Measurements from ENCODE around the gene ABCD2. TPM values are rescaled to one million over a fixed set of nuclear protein-coding genes. Genes with fewer than 3 reads are reported as not detected.
"Not testable (repeated sequence)": the region's sequence is repeated elsewhere in the genome, so short reads cannot be mapped to it uniquely, and the experiment has no call there.

ABCD2 gene
- total and polyA plus RNA-seq, 2 donors (not counting 3 experiments of a cell fraction or from before 2014, with no cell fraction given) = not detected

GRCh38 chr12:39605501-39605900, 14.1 kb downstream of the ABCD2 start:
- intact Hi-C loops (cut with micrococcal nuclease) (no loop called here), dilution Hi-C loops (cut with MboI; ENCODE audit: extremely low pct_ligation_motif_present, low sequenced_read_pairs) (no loop called here)
- Histone ChIP-seq H3K9me3 (replicated peaks; ENCODE audit: control insufficient read depth, insufficient read depth, low read length) (no peaks in the 10 kb centered on the region), H3K27me3 (ENCODE audit: control insufficient read depth in 2 of 2, insufficient read depth in 2 of 2, low read length in 2 of 2) (no peaks in the 10 kb centered on the region), H4K20me1 (replicated peaks; ENCODE audit: control insufficient read depth, extremely low read depth, insufficient read depth, low read length) (no peaks in the 10 kb centered on the region), H3K27ac (ENCODE audit: insufficient read depth, low read depth, low read length) (no peak overlapping the region), H3K36me3 (ENCODE audit: control insufficient read depth in 2 of 2, extremely low read depth in 1 of 2, insufficient read depth in 2 of 2, low read length in 2 of 2) (no peaks in the 10 kb centered on the region), H3K79me2 (ENCODE audit: control insufficient read depth, insufficient read depth, low read length) (no peaks in the 10 kb centered on the region), H2AFZ (ENCODE audit: low read depth, low read length) (no peak overlapping the region), H3K4me2 (ENCODE audit: insufficient read depth, low read length) (peak overlapping the region; percentile 16), H3K9me1 (replicated peaks; ENCODE audit: control insufficient read depth, extremely low read depth, insufficient read depth, low read length) (no peaks in the 10 kb centered on the region), H3K4me3 (replicated peaks in 1 of 3; ENCODE audit: insufficient read depth in 1 of 3, low read depth in 1 of 3, low read length in 3 of 3) (no peak overlapping the region), H3K9ac (replicated peaks; ENCODE audit: extremely low read depth, insufficient read depth, low read length) (no peak overlapping the region), H3K4me1 (ENCODE audit: control insufficient read depth, extremely low read depth, insufficient read depth, low read length) (peaks cover 5% of the 10 kb centered on the region)
- DNase-seq (ENCODE audit: low read depth, low spot score) (no peak), FAIRE-seq (no peak)
- POLR2A ChIA-PET = no interaction called here
- BruUV-seq (replicated peaks) = no TSS peak
- TF ChIP-seq FOS (IDR thresholded peaks at IDR 0.05; ENCODE audit: borderline replicate concordance, insufficient read depth, low read length) (peak; percentile 49), JUN (IDR thresholded peaks at IDR 0.05; ENCODE audit: borderline replicate concordance, insufficient read depth, insufficient read length, low read depth) (no peak)
- CTCF ChIA-PET = interaction anchor here (1.0 to 2.9 kb wide), 2 partner anchors 14 to 333 kb away, joined by 3 to 15 read pairs; partner anchors contain the start of gene ABCD2

- no peak overlapping the region for H3K4me3 ChIP-seq (replicated peaks in 1 of 3; ENCODE audit: insufficient read depth in 1 of 3, low read depth in 1 of 3, low read length in 3 of 3)
- ChIA-PET CTCF (interaction anchor here (1.0 kb wide), 1 partner anchor 16 kb away, joined by 3 read pairs; the partner anchor contains the start of gene ABCD2), POLR2A (no interaction called here)
- H3K27ac ChIP-seq (ENCODE audit: insufficient read depth, low read depth, low read length) = no peak overlapping the region
- H3K27me3 ChIP-seq (ENCODE audit: control insufficient read depth in 2 of 2, insufficient read depth in 2 of 2, low read length in 2 of 2) = peaks cover 0 to 2% of the 10 kb centered on the region in 2 experiments
- no TSS peak for BruUV-seq (replicated peaks)
- intact Hi-C loops (cut with micrococcal nuclease) (no loop called here), dilution Hi-C loops (cut with MboI; ENCODE audit: extremely low pct_ligation_motif_present, low sequenced_read_pairs) (no loop called here)
- H3K4me2 ChIP-seq (ENCODE audit: insufficient read depth, low read length) = no peak overlapping the region
- H3K9me3 ChIP-seq (replicated peaks; ENCODE audit: control insufficient read depth, insufficient read depth, low read length) = no peaks in the 10 kb centered on the region
- DNase-seq (ENCODE audit: low read depth, low spot score) (no peak), FAIRE-seq (no peak)
- H3K36me3 ChIP-seq (ENCODE audit: control insufficient read depth in 2 of 2, extremely low read depth in 1 of 2, insufficient read depth in 2 of 2, low read length in 2 of 2) = no peaks in the 10 kb centered on the region
- TF ChIP-seq EZH2 (IDR thresholded peaks at IDR 0.05; ENCODE audit: borderline replicate concordance, low read depth, low read length, severe bottlenecking) = no peak
- TF ChIP-seq MAX (IDR thresholded peaks at IDR 0.05; ENCODE audit: insufficient read depth, insufficient read length) = no peak
- no peak for TF ChIP-seq JUN (IDR thresholded peaks at IDR 0.05; ENCODE audit: borderline replicate concordance, insufficient read depth, insufficient read length, low read depth)
- no peak for TF ChIP-seq CTCF (IDR thresholded peaks at IDR 0.05; ENCODE audit: extremely low read depth in 1 of 2, insufficient read depth in 1 of 2, low read depth in 1 of 2, low read length in 2 of 2)
- no peak for TF ChIP-seq POLR2A (IDR thresholded peaks at IDR 0.05; ENCODE audit: low read depth, low read length)
- no peak for TF ChIP-seq FOS (IDR thresholded peaks at IDR 0.05; ENCODE audit: borderline replicate concordance, insufficient read depth, low read length)
- no peak for TF ChIP-seq POLR2AphosphoS5 (IDR thresholded peaks at IDR 0.05; ENCODE audit: insufficient read depth, low read depth, low read length)
- no peak for TF ChIP-seq MYC (IDR thresholded peaks at IDR 0.05; ENCODE audit: low read depth, low read length)
- no peak for TF ChIP-seq GATA2 (IDR thresholded peaks at IDR 0.05; ENCODE audit: insufficient read depth, insufficient read length, low read depth, low read length)
- no peak overlapping the region for H2AFZ ChIP-seq (ENCODE audit: low read depth, low read length)
- H3K9ac ChIP-seq (replicated peaks; ENCODE audit: extremely low read depth, insufficient read depth, low read length) = no peak overlapping the region
- H3K79me2 ChIP-seq (ENCODE audit: control insufficient read depth, insufficient read depth, low read length) = no peaks in the 10 kb centered on the region
- peaks cover 5% of the 10 kb centered on the region for H3K4me1 ChIP-seq (ENCODE audit: control insufficient read depth, extremely low read depth, insufficient read depth, low read length)
- H4K20me1 ChIP-seq (replicated peaks; ENCODE audit: control insufficient read depth, extremely low read depth, insufficient read depth, low read length) = no peaks in the 10 kb centered on the region
- H3K9me1 ChIP-seq (replicated peaks; ENCODE audit: control insufficient read depth, extremely low read depth, insufficient read depth, low read length) = no peaks in the 10 kb centered on the region
Observed at GRCh38 chr12:39603065-39603464, 16.5 kb downstream of the ABCD2 start.

- intact Hi-C loops (cut with micrococcal nuclease); POLR2A ChIA-PET: not testable (repeated sequence)
Observed at GRCh38 chr12:39601951-39602350, 17.7 kb downstream of the ABCD2 start.

More at GRCh38 chr12:39601951-39602350, 17.7 kb downstream of the ABCD2 start:
- H3K9me3 ChIP-seq (replicated peaks; ENCODE audit: control insufficient read depth, insufficient read depth, low read length); H3K27ac ChIP-seq (ENCODE audit: insufficient read depth, low read depth, low read length); BruUV-seq (replicated peaks); H3K27me3 ChIP-seq (ENCODE audit: control insufficient read depth in 2 of 2, insufficient read depth in 2 of 2, low read length in 2 of 2); H3K9ac ChIP-seq (replicated peaks; ENCODE audit: extremely low read depth, insufficient read depth, low read length); H3K36me3 ChIP-seq (ENCODE audit: control insufficient read depth in 2 of 2, extremely low read depth in 1 of 2, insufficient read depth in 2 of 2, low read length in 2 of 2); DNase-seq (ENCODE audit: low read depth, low spot score); H2AFZ ChIP-seq (ENCODE audit: low read depth, low read length); dilution Hi-C loops (cut with MboI; ENCODE audit: extremely low pct_ligation_motif_present, low sequenced_read_pairs); H3K4me3 ChIP-seq (replicated peaks in 1 of 3; ENCODE audit: insufficient read depth in 1 of 3, low read depth in 1 of 3, low read length in 3 of 3); FAIRE-seq; H3K79me2 ChIP-seq (ENCODE audit: control insufficient read depth, insufficient read depth, low read length); H3K4me1 ChIP-seq (ENCODE audit: control insufficient read depth, extremely low read depth, insufficient read depth, low read length); H3K4me2 ChIP-seq (ENCODE audit: insufficient read depth, low read length); CTCF ChIA-PET; H3K9me1 ChIP-seq (replicated peaks; ENCODE audit: control insufficient read depth, extremely low read depth, insufficient read depth, low read length); H4K20me1 ChIP-seq (replicated peaks; ENCODE audit: control insufficient read depth, extremely low read depth, insufficient read depth, low read length): not testable (repeated sequence)
